Measurements from ENCODE around the gene CIAO1. TPM values are rescaled to one million over a fixed set of nuclear protein-coding genes. Genes with fewer than 3 reads are reported as not detected.

CIAO1 gene
- total and polyA plus RNA-seq, 2 of the 13 experiments (the other 11 are each of a cell fraction or from before 2014, with no cell fraction given) = 99.3 to 120 TPM

DNA sequence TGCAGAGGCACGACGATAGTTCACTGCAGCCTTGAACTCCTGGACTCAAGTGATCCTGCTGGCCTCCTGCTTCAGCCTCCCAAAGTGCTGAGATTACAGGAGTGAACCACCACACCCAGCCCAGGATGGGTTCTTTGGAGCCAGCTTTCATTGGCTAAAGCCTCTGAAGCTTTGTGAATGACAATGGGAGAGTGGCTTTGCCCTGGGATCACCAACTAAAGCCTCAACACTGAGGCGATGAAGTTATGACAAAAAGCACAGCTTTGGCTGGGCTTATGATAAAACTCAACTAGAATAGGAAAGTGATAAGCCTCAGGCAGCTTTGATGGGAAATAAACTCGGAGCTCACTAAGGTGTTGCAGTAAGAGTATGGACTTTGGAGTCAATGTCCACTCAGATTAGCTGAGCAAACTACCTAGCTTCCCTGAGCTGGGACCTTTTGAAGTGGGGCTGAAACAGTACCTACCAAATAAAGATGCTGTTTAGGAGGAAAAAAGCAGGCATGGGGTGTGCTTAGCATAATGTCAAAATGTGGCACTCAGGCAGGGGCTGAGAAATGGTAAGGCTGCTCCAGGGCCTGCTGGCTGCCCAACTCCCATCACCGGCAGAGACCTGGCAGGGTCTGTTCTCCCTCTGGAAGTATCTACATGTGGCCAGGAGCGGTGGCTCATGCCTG, 4.6 kb upstream of the CIAO1 start (continued):
- TF ChIP-seq SP5 (CRISPR knock-in tag; IDR thresholded peaks at IDR 0.05; ENCODE audit: borderline replicate concordance, low read depth) (0 out of 2 replicates have a peak, but pooled peaks have one; percentile 6), ZNF577 (CRISPR knock-in tag; IDR thresholded peaks at IDR 0.05; ENCODE audit: borderline replicate concordance, low read depth) (no peak), HDAC6 (IDR thresholded peaks at IDR 0.05; ENCODE audit: low read depth, low read length) (no peak), NFKB2 (CRISPR knock-in tag; IDR thresholded peaks at IDR 0.05; ENCODE audit: borderline replicate concordance) (no peak), JARID2 (CRISPR knock-in tag; IDR thresholded peaks at IDR 0.05; ENCODE audit: insufficient replicate concordance) (no peak), NFATC3 (CRISPR knock-in tag; IDR thresholded peaks at IDR 0.05) (no peak), TP53 (CRISPR knock-in tag; conservative IDR thresholded peaks at IDR 0.05) (0 out of 2 replicates have a peak, but pooled peaks have one; percentile 68), ZNF501 (CRISPR knock-in tag; IDR thresholded peaks at IDR 0.05) (0 out of 2 replicates have a peak, but pooled peaks have one; percentile 50), ZBTB21 (CRISPR knock-in tag; IDR thresholded peaks at IDR 0.05) (no peak), MXD4 (CRISPR knock-in tag; IDR thresholded peaks at IDR 0.05) (no peak), NFE2L1 (CRISPR knock-in tag; IDR thresholded peaks at IDR 0.05; ENCODE audit: borderline replicate concordance) (no peak), ZNF446 (CRISPR knock-in tag; IDR thresholded peaks at IDR 0.05) (no peak), TCF7 (IDR thresholded peaks at IDR 0.05; ENCODE audit: low read depth) (peak; percentile 57; the same call in 1 of the 2 replicates), ZSCAN20 (CRISPR knock-in tag; IDR thresholded peaks at IDR 0.05; ENCODE audit: borderline replicate concordance) (0 out of 2 replicates have a peak, but pooled peaks have one; percentile 28), RBM22 (optimal IDR thresholded peaks at IDR 0.05; ENCODE audit: low read length) (no peak), ZNF713 (CRISPR knock-in tag; IDR thresholded peaks at IDR 0.05) (no peak), KDM2A (CRISPR knock-in tag; IDR thresholded peaks at IDR 0.05; ENCODE audit: borderline replicate concordance, low read depth) (no peak), SRSF4 (IDR thresholded peaks at IDR 0.05; ENCODE audit: low read depth, low read length, poor library complexity, severe bottlenecking) (no peak), ZFAT (CRISPR knock-in tag; conservative IDR thresholded peaks at IDR 0.05) (no peak), EZH2 (conservative IDR thresholded peaks at IDR 0.05; ENCODE audit: low read depth, low read length) (no peak), HOXA7 (CRISPR knock-in tag; IDR thresholded peaks at IDR 0.05) (no peak), MIXL1 (CRISPR knock-in tag; IDR thresholded peaks at IDR 0.05) (no peak), ZFP1 (CRISPR knock-in tag; IDR thresholded peaks at IDR 0.05) (no peak), ZNF773 (CRISPR knock-in tag; IDR thresholded peaks at IDR 0.05; ENCODE audit: borderline replicate concordance) (no peak; the same call in 1 of the 2 replicates)
- TF ChIP-seq, protein P1, sequence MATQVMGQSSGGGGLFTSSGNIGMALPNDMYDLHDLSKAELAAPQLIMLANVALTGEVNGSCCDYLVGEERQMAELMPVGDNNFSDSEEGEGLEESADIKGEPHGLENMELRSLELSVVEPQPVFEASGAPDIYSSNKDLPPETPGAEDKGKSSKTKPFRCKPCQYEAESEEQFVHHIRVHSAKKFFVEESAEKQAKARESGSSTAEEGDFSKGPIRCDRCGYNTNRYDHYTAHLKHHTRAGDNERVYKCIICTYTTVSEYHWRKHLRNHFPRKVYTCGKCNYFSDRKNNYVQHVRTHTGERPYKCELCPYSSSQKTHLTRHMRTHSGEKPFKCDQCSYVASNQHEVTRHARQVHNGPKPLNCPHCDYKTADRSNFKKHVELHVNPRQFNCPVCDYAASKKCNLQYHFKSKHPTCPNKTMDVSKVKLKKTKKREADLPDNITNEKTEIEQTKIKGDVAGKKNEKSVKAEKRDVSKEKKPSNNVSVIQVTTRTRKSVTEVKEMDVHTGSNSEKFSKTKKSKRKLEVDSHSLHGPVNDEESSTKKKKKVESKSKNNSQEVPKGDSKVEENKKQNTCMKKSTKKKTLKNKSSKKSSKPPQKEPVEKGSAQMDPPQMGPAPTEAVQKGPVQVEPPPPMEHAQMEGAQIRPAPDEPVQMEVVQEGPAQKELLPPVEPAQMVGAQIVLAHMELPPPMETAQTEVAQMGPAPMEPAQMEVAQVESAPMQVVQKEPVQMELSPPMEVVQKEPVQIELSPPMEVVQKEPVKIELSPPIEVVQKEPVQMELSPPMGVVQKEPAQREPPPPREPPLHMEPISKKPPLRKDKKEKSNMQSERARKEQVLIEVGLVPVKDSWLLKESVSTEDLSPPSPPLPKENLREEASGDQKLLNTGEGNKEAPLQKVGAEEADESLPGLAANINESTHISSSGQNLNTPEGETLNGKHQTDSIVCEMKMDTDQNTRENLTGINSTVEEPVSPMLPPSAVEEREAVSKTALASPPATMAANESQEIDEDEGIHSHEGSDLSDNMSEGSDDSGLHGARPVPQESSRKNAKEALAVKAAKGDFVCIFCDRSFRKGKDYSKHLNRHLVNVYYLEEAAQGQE (IDR thresholded peaks at IDR 0.05; ENCODE audit: borderline replicate concordance in 1 of 2, low read depth in 1 of 2, low read length in 2 of 2) = no peak
- TF ChIP-seq, protein P2, sequence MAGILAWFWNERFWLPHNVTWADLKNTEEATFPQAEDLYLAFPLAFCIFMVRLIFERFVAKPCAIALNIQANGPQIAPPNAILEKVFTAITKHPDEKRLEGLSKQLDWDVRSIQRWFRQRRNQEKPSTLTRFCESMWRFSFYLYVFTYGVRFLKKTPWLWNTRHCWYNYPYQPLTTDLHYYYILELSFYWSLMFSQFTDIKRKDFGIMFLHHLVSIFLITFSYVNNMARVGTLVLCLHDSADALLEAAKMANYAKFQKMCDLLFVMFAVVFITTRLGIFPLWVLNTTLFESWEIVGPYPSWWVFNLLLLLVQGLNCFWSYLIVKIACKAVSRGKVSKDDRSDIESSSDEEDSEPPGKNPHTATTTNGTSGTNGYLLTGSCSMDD (CRISPR knock-in tag; IDR thresholded peaks at IDR 0.05) = no peak
- TF ChIP-seq, protein P3, sequence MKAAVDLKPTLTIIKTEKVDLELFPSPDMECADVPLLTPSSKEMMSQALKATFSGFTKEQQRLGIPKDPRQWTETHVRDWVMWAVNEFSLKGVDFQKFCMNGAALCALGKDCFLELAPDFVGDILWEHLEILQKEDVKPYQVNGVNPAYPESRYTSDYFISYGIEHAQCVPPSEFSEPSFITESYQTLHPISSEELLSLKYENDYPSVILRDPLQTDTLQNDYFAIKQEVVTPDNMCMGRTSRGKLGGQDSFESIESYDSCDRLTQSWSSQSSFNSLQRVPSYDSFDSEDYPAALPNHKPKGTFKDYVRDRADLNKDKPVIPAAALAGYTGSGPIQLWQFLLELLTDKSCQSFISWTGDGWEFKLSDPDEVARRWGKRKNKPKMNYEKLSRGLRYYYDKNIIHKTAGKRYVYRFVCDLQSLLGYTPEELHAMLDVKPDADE (CRISPR knock-in tag; IDR thresholded peaks at IDR 0.05) = no peak

All from HepG2 (cell line).